H1 (cell line): ENCODE measurements around the gene TTC34. TPM values are rescaled to one million over a fixed set of nuclear protein-coding genes. Genes with fewer than 3 reads are reported as not detected.
"Not testable (repeated sequence)": the region's sequence is repeated elsewhere in the genome, so short reads cannot be mapped to it uniquely, and the experiment has no call there.

Experiments used
- CTCF ChIA-PET: fragments of 300-600 bp; sonication (Branson Sonifier 250); formaldehyde crosslinking; loops from one replicate; lab custom pipeline; 2021; ENCODE audit not compliant: partially characterized antibody; lab: Charles Lee
- POLR2A ChIA-PET: fragments of 300-600 bp; sonication (Branson Sonifier 250); formaldehyde crosslinking; loops from one replicate; lab custom pipeline; 2021; ENCODE audit warnings: inconsistent platforms; ENCODE audit not compliant: partially characterized antibody; lab: Charles Lee
- DNase-seq, 2 experiments: peaks; one replicate each; pipeline versions ENCODE4 v3.0.0 to v3.0.0-alpha.2; 2010 to 2022; ENCODE audit warnings: low spot score in 2 of 2, low read depth in 1 of 2, mixed read lengths in 1 of 2
- FAIRE-seq: peaks from 2 replicates; lab custom pipeline; 2011; peaks lifted over from hg19 to GRCh38; lab: Jason Lieb, UNC
- H2AFZ ChIP-seq: 2 replicates; pipeline ENCODE4 v1.8.1; 2012; ENCODE audit warnings: low read length, inconsistent platforms
- H2AK5ac ChIP-seq: 2 replicates; pipeline ENCODE4 v1.6.1; 2013; ENCODE audit warnings: low read depth, low read length
- H2BK120ac ChIP-seq: replicated peaks from 2 replicates; pipeline ENCODE3; 2013; ENCODE audit warnings: low read depth, low read length, inconsistent platforms
- H2BK12ac ChIP-seq: 2 replicates; pipeline ENCODE4 v1.6.1; 2013; ENCODE audit warnings: low read depth, low read length
- H2BK15ac ChIP-seq: 2 replicates; pipeline ENCODE4 v1.6.1; 2013; ENCODE audit warnings: low read length
- H2BK20ac ChIP-seq: 2 replicates; pipeline ENCODE4 v1.6.1; 2013; ENCODE audit warnings: low read length
- H2BK5ac ChIP-seq: 2 replicates; pipeline ENCODE4 v1.6.1; 2013; ENCODE audit warnings: low read depth, low read length
- H3K14ac ChIP-seq: 2 replicates; pipeline ENCODE4 v1.6.1; 2013; ENCODE audit warnings: inconsistent platforms; ENCODE audit not compliant: insufficient read length
- H3K18ac ChIP-seq: 2 replicates; pipeline ENCODE4 v1.6.1; 2013; ENCODE audit warnings: low read length; ENCODE audit errors: extremely low read depth
- H3K23ac ChIP-seq: 2 replicates; pipeline ENCODE4 v1.6.1; 2013; ENCODE audit warnings: inconsistent platforms; ENCODE audit not compliant: insufficient read length
- H3K23me2 ChIP-seq: 2 replicates; pipeline ENCODE4 v1.6.1; 2013; ENCODE audit warnings: low read depth, low read length
- H3K27ac ChIP-seq: 2 replicates; pipeline ENCODE4 v1.6.1; 2011; ENCODE audit warnings: low read depth, low read length, inconsistent platforms
- H3K27me3 ChIP-seq, 4 experiments: replicated peaks in 1 of 4; 1 replicate in 1 of 4; 2 replicates in 3 of 4; pipeline versions ENCODE4 v1.6.1 to v1.8.1; 2011 to 2013; ENCODE audit warnings: low read length in 3 of 4, mild to moderate bottlenecking in 3 of 4, inconsistent platforms in 2 of 4, mixed read lengths in 2 of 4, moderate library complexity in 1 of 4; ENCODE audit not compliant: control insufficient read depth in 3 of 4, insufficient read depth in 3 of 4; ENCODE audit errors: extremely low read depth in 1 of 4
- H3K36me3 ChIP-seq, 4 experiments: 2 replicates each; pipeline versions ENCODE4 v1.6.1 to v1.8.1; 2011 to 2013; ENCODE audit warnings: mild to moderate bottlenecking in 4 of 4, low read length in 3 of 4, moderate library complexity in 2 of 4, control low read depth in 1 of 4, inconsistent platforms in 1 of 4; ENCODE audit not compliant: insufficient read depth in 4 of 4, control insufficient read depth in 2 of 4
- H3K4ac ChIP-seq: replicated peaks from 2 replicates; pipeline ENCODE3; 2013; ENCODE audit warnings: low read length, low read depth, mixed read lengths, inconsistent platforms; ENCODE audit not compliant: insufficient read length
- H3K4me1 ChIP-seq, 4 experiments: replicated peaks in 1 of 4; 1 replicate in 1 of 4; 2 replicates in 3 of 4; pipeline versions ENCODE4 v1.6.1 to v1.8.1; 2011 to 2013; ENCODE audit warnings: low read length in 3 of 4, inconsistent platforms in 2 of 4, mixed read lengths in 1 of 4; ENCODE audit not compliant: insufficient read depth in 4 of 4, control insufficient read depth in 3 of 4
- H3K4me2 ChIP-seq, 2 experiments: 2 replicates each; pipeline versions ENCODE4 v1.6.1 to v1.8.1; 2011 to 2013; ENCODE audit warnings: low read depth in 2 of 2, low read length in 2 of 2, control low read depth in 1 of 2, inconsistent platforms in 1 of 2, mild to moderate bottlenecking in 1 of 2; ENCODE audit not compliant: insufficient read depth in 1 of 2
- H3K4me3 ChIP-seq, 4 experiments: fragments of 200-600, 300-600 bp in 1 of 4; sonication (generic), shearing (Covaris generic), sonication (Bioruptor Twin) in 1 of 4; 2 replicates each; pipeline versions ENCODE4 v1.5.1 to v1.8.1; 2011 to 2016; ENCODE audit warnings: low read length in 4 of 4, low read depth in 3 of 4, control low read depth in 2 of 4, inconsistent platforms in 2 of 4, mild to moderate bottlenecking in 2 of 4, mixed read lengths in 1 of 4, moderate library complexity in 1 of 4; ENCODE audit not compliant: insufficient read depth in 2 of 4; ENCODE audit errors: extremely low read depth in 1 of 4
- H3K56ac ChIP-seq: replicated peaks from 2 replicates; pipeline ENCODE3; 2013; ENCODE audit warnings: low read depth, mild to moderate bottlenecking, mixed read lengths, low read length, inconsistent platforms; ENCODE audit not compliant: insufficient read length
- H3K79me1 ChIP-seq: 2 replicates; pipeline ENCODE4 v1.6.1; 2013; ENCODE audit warnings: low read depth, low read length, control low read depth
- H3K79me2 ChIP-seq, 2 experiments: 2 replicates each; pipeline versions ENCODE4 v1.6.1 to v1.8.1; 2012 to 2013; ENCODE audit warnings: low read length in 2 of 2, mild to moderate bottlenecking in 2 of 2, inconsistent platforms in 1 of 2; ENCODE audit not compliant: insufficient read depth in 2 of 2, control insufficient read depth in 1 of 2
- H3K9ac ChIP-seq, 4 experiments: replicated peaks in 1 of 4; 1 replicate in 1 of 4; 2 replicates in 3 of 4; pipeline versions ENCODE4 v1.6.1 to v1.8.1; 2011 to 2013; ENCODE audit warnings: low read depth in 3 of 4, low read length in 3 of 4, control low read depth in 2 of 4, mild to moderate bottlenecking in 2 of 4, moderate library complexity in 2 of 4, inconsistent platforms in 1 of 4; ENCODE audit errors: extremely low read depth in 1 of 4
- H3K9me3 ChIP-seq, 2 experiments: 2 replicates each; pipeline versions ENCODE4 v1.6.1 to v1.8.1; 2012 to 2013; ENCODE audit warnings: mild to moderate bottlenecking in 2 of 2, moderate library complexity in 2 of 2, control low read depth in 1 of 2, inconsistent platforms in 1 of 2, low read depth in 1 of 2, low read length in 1 of 2, mixed read lengths in 1 of 2; ENCODE audit not compliant: insufficient read depth in 2 of 2
- H4K20me1 ChIP-seq, 2 experiments: replicated peaks in 1 of 2; 2 replicates each; pipeline versions ENCODE3 to v1.8.1; 2011 to 2013; ENCODE audit warnings: inconsistent platforms in 2 of 2, low read length in 2 of 2, mild to moderate bottlenecking in 1 of 2; ENCODE audit not compliant: insufficient read depth in 2 of 2, control insufficient read depth in 1 of 2
- H4K5ac ChIP-seq: 2 replicates; pipeline ENCODE4 v1.6.1; 2013; ENCODE audit warnings: low read length, low read depth, mixed read lengths, inconsistent platforms; ENCODE audit not compliant: insufficient read length
- H4K8ac ChIP-seq: 2 replicates; pipeline ENCODE4 v1.8.0; 2013; ENCODE audit warnings: mild to moderate bottlenecking, moderate library complexity, low read length, inconsistent platforms; ENCODE audit not compliant: insufficient read depth; ENCODE audit errors: extremely low read depth
- H4K91ac ChIP-seq: replicated peaks from 2 replicates; pipeline ENCODE3; 2013; ENCODE audit warnings: low read length, mixed read lengths, inconsistent platforms; ENCODE audit not compliant: insufficient read length
- WGBS, 2 experiments: shearing (Covaris generic) in 1 of 2; methylation state at CpG; one replicate each; pipeline versions ENCODE4 v1.1.6 to v1.1.7; 2013 to 2015; ENCODE audit warnings: low lambda C conversion rate in 2 of 2, mixed read lengths in 2 of 2, inconsistent platforms in 1 of 2, low coverage in 1 of 2, missing lambda C conversion rate in 1 of 2; ENCODE audit not compliant: insufficient replicate concordance in 2 of 2, insufficient coverage in 1 of 2, insufficient read length in 1 of 2; ENCODE audit errors: extremely low coverage in 1 of 2, missing lambda C conversion rate in 1 of 2; 5-methylcytosine and 5-hydroxymethylcytosine counted together
- polyA plus RNA-seq, 7 experiments: library from polyadenylated mRNA; depleted of rRNA in 3 of 7; stranded (reverse) in 5 of 7; unstranded in 2 of 7; fragments of >200 nt in 5 of 7; fragments of 200-250 nt in 2 of 7; gene quantifications; 1 replicate in 5 of 7; 2 replicates in 1 of 7; 4 replicates in 1 of 7; pipeline versions ENCODE4 v1.2.1 to v1.2.3, GENCODE V29; 2011 to 2013; ENCODE audit warnings: missing spikeins in 2 of 7, mixed read lengths in 2 of 7
- total RNA-seq: library from RNA; stranded (reverse); fragmentation: NEBNext Ultra II Directional; extraction: Animal tissue kit (Norgen Biotek cat#: 25700); gene quantifications from 2 replicates; pipeline ENCODE4 v1.2.1, GENCODE V29; 2021

The TTC34 gene
- total and polyA plus RNA-seq, 2 of the 8 experiments (the other 6 are each of a cell fraction or from before 2014, with no cell fraction given) = 0.23 to 0.50 TPM

DNA sequence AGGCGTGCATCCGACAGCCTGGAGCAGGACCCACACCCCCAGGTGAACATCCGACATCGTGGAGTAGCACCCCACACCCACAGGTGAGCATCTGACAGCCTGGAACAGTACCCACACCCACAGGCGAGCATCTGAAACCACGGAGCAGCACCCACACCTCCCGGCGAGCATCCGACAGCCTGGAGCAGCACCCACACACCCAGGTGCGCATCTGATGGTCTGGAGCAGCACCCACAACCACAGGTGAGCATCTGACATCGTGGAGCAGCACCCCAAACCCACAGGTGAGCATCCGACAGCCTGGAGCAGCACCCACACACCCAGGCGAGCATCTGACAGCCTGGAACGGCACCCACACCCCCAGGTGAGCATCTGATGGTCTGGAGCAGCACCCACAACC lies 46.1 kb downstream of the TTC34 start:
- H3K27ac ChIP-seq, H4K5ac ChIP-seq, DNase-seq, H3K27me3 ChIP-seq, H3K23me2 ChIP-seq, H3K36me3 ChIP-seq, POLR2A ChIA-PET, H2BK120ac ChIP-seq, CTCF ChIA-PET, H2BK15ac ChIP-seq, H2AFZ ChIP-seq, H2BK20ac ChIP-seq, H4K91ac ChIP-seq, FAIRE-seq, H2AK5ac ChIP-seq, H3K4me3 ChIP-seq, H2BK5ac ChIP-seq, H3K9ac ChIP-seq, H4K20me1 ChIP-seq, H3K4me2 ChIP-seq, H3K56ac ChIP-seq, H4K8ac ChIP-seq, H3K14ac ChIP-seq, H3K79me1 ChIP-seq, H3K18ac ChIP-seq, H3K4ac ChIP-seq, H3K23ac ChIP-seq, H2BK12ac ChIP-seq, H3K4me1 ChIP-seq, H3K79me2 ChIP-seq: not testable (repeated sequence)
- peaks cover 6 to 46% of the 10 kb centered on the region in 2 experiments; a peak in 3 of 4 replicates for H3K9me3 ChIP-seq
- 70% methylated on average over 4 of the region's 14 CpGs; no CpG with 5 or more reads in 1 of the 2 experiments for WGBS, 2 experiments

DNA sequence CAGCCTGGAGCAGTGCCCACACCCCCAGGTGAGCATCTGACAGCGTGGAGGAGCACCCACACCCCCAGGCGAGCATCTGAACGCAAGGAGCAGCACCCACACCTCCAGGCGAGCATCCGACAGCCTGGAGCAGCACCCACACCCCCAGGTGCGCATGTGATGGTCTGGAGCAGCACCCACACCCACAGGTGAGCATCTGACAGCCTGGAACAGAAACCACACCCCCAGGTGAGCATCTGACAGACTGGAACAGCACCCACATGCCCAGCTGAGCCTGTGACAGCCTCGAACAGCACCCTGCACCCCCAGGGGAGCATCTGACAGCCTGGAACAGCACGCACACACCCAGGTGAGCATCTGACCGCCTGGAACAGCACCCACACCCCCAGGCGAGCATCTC lies 46.9 kb downstream of the TTC34 start:
- H2AK5ac ChIP-seq, H4K8ac ChIP-seq, H4K91ac ChIP-seq, CTCF ChIA-PET, DNase-seq, H3K4ac ChIP-seq, H3K79me1 ChIP-seq, H3K23ac ChIP-seq, H2BK5ac ChIP-seq, H3K27ac ChIP-seq, H2BK20ac ChIP-seq, H4K5ac ChIP-seq, H2BK120ac ChIP-seq, H3K79me2 ChIP-seq, H3K18ac ChIP-seq, H3K14ac ChIP-seq, H2AFZ ChIP-seq, H3K36me3 ChIP-seq, H4K20me1 ChIP-seq, H2BK15ac ChIP-seq, H2BK12ac ChIP-seq, H3K4me1 ChIP-seq, H3K4me2 ChIP-seq, H3K56ac ChIP-seq, H3K23me2 ChIP-seq, FAIRE-seq, H3K27me3 ChIP-seq, H3K4me3 ChIP-seq, POLR2A ChIA-PET, H3K9ac ChIP-seq: not testable (repeated sequence)
- peaks cover 6 to 48% of the 10 kb centered on the region in 2 experiments; a peak in 3 of 4 replicates for H3K9me3 ChIP-seq
- WGBS, 2 experiments = 68% methylated on average over 3 of the region's 10 CpGs; no CpG with 5 or more reads in 1 of the 2 experiments
